HEK293T (cell line): ENCODE data around the gene PDE8A.

Experiments used
- CTCF ChIA-PET: fragments of 350-600 bp; formaldehyde crosslinking; extraction: SDS; loops from one replicate; lab custom pipeline; 2021; ENCODE audit warnings: antibody characterized with exemption, inconsistent platforms; lab: Yijun Ruan, JAX
- POLR2A ChIA-PET: fragments of 350-600 bp; formaldehyde crosslinking; extraction: SDS; loops from one replicate; lab custom pipeline; 2020; ENCODE audit warnings: antibody characterized with exemption, inconsistent platforms; lab: Yijun Ruan, JAX
- DNase-seq: peaks from one replicate; pipeline ENCODE4 v3.0.0; 2012; ENCODE audit warnings: mixed read lengths; ENCODE audit errors: extremely low spot score
- ARNT ChIP-seq: fragments of 450-650 bp; IDR thresholded peaks from 2 replicates; pipeline ENCODE4 v1.6.1; 2017; ENCODE audit warnings: mild to moderate bottlenecking
- BHLHE40 ChIP-seq: fragments of 450-650 bp; IDR thresholded peaks from 2 replicates; pipeline ENCODE4 v1.6.1; 2016; ENCODE audit warnings: mild to moderate bottlenecking, moderate library complexity, borderline replicate concordance
- CTBP1 ChIP-seq: fragments of 450-650 bp; IDR thresholded peaks from 2 replicates; pipeline ENCODE4 v1.6.1; 2016; ENCODE audit warnings: borderline replicate concordance
- ELF4 ChIP-seq: fragments of 450-650 bp; IDR thresholded peaks from 2 replicates; pipeline ENCODE4 v1.6.1; 2017; ENCODE audit warnings: antibody characterized with exemption
- FOXA1 ChIP-seq: fragments of 450-650 bp; IDR thresholded peaks from 2 replicates; pipeline ENCODE4 v1.6.1; 2016; ENCODE audit warnings: mild to moderate bottlenecking
- FOXK2 ChIP-seq: fragments of 450-650 bp; IDR thresholded peaks from 2 replicates; pipeline ENCODE4 v1.6.1; 2016; ENCODE audit warnings: mild to moderate bottlenecking
- FOXM1 ChIP-seq: fragments of 450-650 bp; IDR thresholded peaks from 2 replicates; pipeline ENCODE4 v1.6.1; 2017; ENCODE audit warnings: mild to moderate bottlenecking, borderline replicate concordance
- HDGF ChIP-seq: fragments of 450-650 bp; IDR thresholded peaks from 2 replicates; pipeline ENCODE4 v1.6.1; 2017; ENCODE audit warnings: antibody characterized with exemption, borderline replicate concordance
- L3MBTL2 ChIP-seq: fragments of 450-650 bp; conservative IDR thresholded peaks from 2 replicates; pipeline ENCODE4 v1.6.1; 2016; ENCODE audit warnings: mild to moderate bottlenecking
- LEF1 ChIP-seq: fragments of 450-650 bp; IDR thresholded peaks from 2 replicates; pipeline ENCODE4 v1.6.1; 2017; ENCODE audit warnings: mild to moderate bottlenecking, borderline replicate concordance
- NFRKB ChIP-seq: fragments of 450-650 bp; IDR thresholded peaks from 2 replicates; pipeline ENCODE4 v1.6.1; 2016; ENCODE audit warnings: mild to moderate bottlenecking, moderate library complexity
- SP1 ChIP-seq: fragments of 450-650 bp; IDR thresholded peaks from 2 replicates; pipeline ENCODE4 v1.6.1; 2017
- SUZ12 ChIP-seq: fragments of 450-650 bp; IDR thresholded peaks from 2 replicates; pipeline ENCODE4 v1.6.1; 2016; ENCODE audit warnings: mild to moderate bottlenecking
- TARDBP ChIP-seq: fragments of 450-650 bp; IDR thresholded peaks from 2 replicates; pipeline ENCODE4 v1.6.1; 2016
- ZNF384 ChIP-seq: fragments of 450-650 bp; IDR thresholded peaks from 2 replicates; pipeline ENCODE4 v1.6.1; 2016
- TF ChIP-seq, protein P1 (sequence below): fragments of 450-650 bp; IDR thresholded peaks from 2 replicates; pipeline ENCODE4 v1.6.1; 2016

PDE8A gene

DNA sequence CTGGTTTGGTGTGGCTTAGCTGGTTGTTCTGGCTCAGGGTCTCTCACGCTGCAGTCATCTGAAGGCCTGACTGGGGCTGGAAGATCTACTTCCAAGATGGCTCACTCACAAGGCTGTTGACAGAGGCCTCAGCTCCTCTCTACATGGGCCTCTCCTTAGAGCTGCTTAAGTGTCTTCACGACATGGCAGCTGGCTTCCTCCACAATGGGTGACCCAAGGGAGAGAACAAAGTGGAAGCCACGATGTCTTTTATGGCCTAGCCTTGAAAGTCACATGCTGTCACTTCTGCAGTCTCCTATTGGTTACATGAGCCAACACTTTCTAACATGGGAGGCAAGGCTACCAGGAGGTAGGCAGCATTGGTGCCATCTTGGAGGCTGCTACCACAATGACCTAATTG is 13.4 kb upstream of the PDE8A start:
- ChIA-PET CTCF (no interaction called here), POLR2A (no interaction called here)
- TF ChIP-seq FOXA1 (no peak), ZNF384 (no peak), SUZ12 (no peak), TARDBP (no peak), HDGF (no peak), FOXK2 (no peak), NFRKB (no peak), FOXM1 (no peak), L3MBTL2 (no peak), SP1 (no peak), BHLHE40 (no peak), LEF1 (no peak), CTBP1 (no peak), ELF4 (no peak)
- no peak for DNase-seq

DNA sequence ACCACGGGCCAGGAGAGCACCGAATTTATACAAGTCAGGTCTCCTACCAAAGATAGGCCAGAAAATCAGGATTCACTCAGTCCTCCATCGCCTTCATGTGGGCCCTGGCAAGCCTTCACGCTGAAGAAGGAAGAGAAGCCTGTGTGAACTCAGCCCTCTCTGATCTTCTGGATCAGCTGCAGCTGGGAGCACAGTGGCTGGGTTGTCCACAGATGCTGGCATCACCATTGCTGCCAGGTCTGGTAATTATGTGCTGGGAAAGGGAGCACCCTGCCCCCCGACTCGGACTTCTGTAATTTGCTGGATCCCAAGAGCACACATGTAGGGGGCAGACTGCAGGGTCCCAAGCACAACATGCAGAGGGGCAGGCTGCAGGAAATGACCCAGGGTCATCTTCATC is 12.4 kb upstream of the PDE8A start:
- ChIA-PET POLR2A (no interaction called here), CTCF (no interaction called here)
- TF ChIP-seq TARDBP (no peak), ARNT (no peak), FOXK2 (no peak), HDGF (no peak)
- TF ChIP-seq, protein P1, sequence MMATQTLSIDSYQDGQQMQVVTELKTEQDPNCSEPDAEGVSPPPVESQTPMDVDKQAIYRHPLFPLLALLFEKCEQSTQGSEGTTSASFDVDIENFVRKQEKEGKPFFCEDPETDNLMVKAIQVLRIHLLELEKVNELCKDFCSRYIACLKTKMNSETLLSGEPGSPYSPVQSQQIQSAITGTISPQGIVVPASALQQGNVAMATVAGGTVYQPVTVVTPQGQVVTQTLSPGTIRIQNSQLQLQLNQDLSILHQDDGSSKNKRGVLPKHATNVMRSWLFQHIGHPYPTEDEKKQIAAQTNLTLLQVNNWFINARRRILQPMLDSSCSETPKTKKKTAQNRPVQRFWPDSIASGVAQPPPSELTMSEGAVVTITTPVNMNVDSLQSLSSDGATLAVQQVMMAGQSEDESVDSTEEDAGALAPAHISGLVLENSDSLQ: no peak
- DNase-seq: no peak

DNA sequence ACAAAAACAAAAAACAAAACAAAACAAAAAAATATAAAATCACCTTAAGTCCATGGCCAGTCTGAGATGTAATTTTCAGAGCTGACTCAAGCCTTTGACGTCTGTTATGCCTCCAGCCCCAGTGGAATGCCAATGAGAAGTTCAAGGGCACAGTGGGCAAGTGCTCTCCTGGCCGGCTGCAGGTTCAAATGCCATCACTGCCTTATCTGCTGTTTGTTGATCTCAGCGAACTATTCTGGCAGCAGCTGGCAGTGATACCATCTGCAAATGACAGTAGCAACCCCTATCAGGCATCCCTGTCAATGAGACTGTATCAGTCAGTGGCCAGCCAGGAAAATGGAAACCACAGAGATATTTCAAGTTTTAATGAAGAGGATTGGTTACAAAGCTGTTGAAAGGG is 10.8 kb upstream of the PDE8A start:
- no peak for DNase-seq
- ChIA-PET CTCF (interaction anchor here (0.6 kb wide), 1 partner anchor 63 kb away, joined by 3 read pairs; no protein-coding TSS in a partner anchor), POLR2A (interaction anchor here (1.6 kb wide), 1 partner anchor 10 kb away, joined by 7 read pairs; the partner anchor contains the start of gene PDE8A)
- TF ChIP-seq FOXA1 (no peak), FOXK2 (no peak), HDGF (no peak), BHLHE40 (no peak), ELF4 (no peak), CTBP1 (no peak), L3MBTL2 (no peak), SP1 (no peak), TARDBP (no peak), LEF1 (no peak), NFRKB (no peak), ARNT (no peak), SUZ12 (no peak)
- TF ChIP-seq, protein P1: no peak

DNA sequence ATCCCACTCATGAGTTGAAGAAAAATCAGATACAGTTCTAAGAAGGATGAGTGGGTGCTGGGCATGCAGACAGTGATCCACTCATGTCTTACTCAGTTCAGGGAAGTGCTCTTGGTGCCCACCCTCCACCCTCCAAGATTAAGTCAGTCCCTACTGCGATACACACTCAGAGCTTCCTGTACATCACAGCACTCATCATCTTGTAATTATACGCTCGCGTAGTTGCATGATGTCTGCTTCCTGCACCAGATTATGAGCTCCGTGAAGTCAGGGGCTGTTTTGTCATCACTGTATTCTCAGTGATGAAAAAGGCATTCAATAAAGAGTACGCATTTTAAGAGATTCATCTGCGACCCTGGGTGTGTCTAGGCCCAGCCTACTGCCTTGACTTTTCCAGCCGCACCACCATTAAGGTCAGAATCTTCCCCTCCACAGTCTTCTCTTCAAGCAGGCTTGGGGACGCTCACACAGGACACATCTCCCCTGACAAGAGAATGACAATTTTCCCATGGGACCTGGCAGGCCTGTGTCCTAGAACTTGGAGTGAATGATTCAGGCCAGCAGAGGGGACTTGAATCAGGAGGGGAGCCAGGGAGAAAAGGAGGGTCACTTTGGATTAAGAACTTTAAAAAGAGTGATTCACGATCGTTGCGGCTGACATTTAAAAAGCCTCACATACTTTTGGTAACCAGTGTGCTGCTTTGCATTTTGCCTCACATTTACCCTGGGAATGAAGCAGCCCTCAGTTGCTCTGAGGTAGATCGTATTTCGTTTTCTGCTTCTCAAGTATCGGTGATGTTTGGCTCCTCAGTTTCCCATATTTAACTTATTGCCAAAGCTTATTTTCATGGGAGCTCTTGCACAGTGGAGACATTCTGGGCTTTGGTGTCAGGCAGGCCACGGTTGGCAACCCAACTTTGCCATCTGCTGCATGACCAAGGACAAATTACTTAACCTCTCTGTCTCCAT is 7.9 kb upstream of the PDE8A start:
- DNase-seq: no peak
- CTCF ChIA-PET: interaction anchor here (0.6 kb wide), 1 partner anchor 345 kb away, joined by 3 read pairs; no protein-coding TSS in a partner anchor
- POLR2A ChIA-PET: no interaction called here
- TF ChIP-seq LEF1 (no peak), TARDBP (no peak), ELF4 (no peak), FOXA1 (no peak), L3MBTL2 (no peak), FOXM1 (no peak), FOXK2 (no peak), SUZ12 (no peak), SP1 (no peak), ARNT (no peak), HDGF (no peak), NFRKB (no peak)
- TF ChIP-seq, protein P1: no peak

DNA sequence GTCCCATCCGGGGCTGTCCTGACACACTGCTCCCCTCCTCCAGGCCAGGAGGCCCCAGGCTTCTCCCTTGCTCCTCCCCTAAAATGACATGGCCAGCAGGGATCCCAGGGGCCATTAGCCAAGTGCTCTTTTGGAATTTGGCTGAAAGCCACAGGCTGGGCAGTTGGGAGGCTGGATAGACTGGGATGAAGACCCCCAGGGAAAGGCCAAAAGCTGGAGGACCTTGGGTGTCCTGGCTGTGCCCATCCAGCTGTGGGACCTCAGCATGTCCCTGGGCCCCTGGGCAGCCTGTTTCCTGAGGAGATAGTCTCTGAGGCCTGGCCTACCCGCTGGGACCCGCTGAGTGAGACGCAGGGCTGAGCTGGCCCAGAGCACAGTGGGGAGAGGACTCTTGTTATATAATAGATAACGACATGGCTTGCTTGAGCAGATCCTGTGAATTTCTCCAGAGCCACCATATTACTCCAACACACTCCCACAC is 5.7 kb upstream of the PDE8A start:
- TF ChIP-seq CTBP1 (no peak), FOXM1 (no peak), ZNF384 (no peak), FOXK2 (no peak), HDGF (no peak), SP1 (no peak), BHLHE40 (no peak), ELF4 (no peak)
- TF ChIP-seq, protein P1: no peak
- DNase-seq: no peak
- ChIA-PET POLR2A (interaction anchor here (1.0 kb wide), 1 partner anchor 62 kb away, joined by 3 read pairs; no protein-coding TSS in a partner anchor), CTCF (interaction anchor here (0.6 kb wide), 1 partner anchor 85 kb away, joined by 3 read pairs; no protein-coding TSS in a partner anchor)
